Heart right ventricle (tissue), 16 donors: ENCODE measurements around the gene TNFAIP2. TPM values are rescaled to one million over a fixed set of nuclear protein-coding genes. Genes with fewer than 3 reads are reported as not detected.

Experiments used
- ATAC-seq, 8 donors: fragments of 200-7000 bp; cut with Tn5 transposase; one replicate each; pipeline ENCODE4 v1.9.1; 2020; ENCODE audit warnings: mild to moderate bottlenecking in 8 of 8, moderate library complexity in 8 of 8, moderate number of reproducible peaks in 1 of 8
- DNase-seq, 2 donors: peaks; one replicate each; pipeline ENCODE4 v3.0.0-alpha.2; 2020
- H3K27ac ChIP-seq, 10 donors: fragments of 200-600 bp; sonication (generic) in 2 of 10; one replicate each; pipeline versions ENCODE4 v1.5.0 to v1.8.0; 2020 to 2022; ENCODE audit warnings: mild to moderate bottlenecking in 3 of 10
- H3K27me3 ChIP-seq, 7 donors: fragments of 200-600 bp; one replicate each; pipeline ENCODE4 v1.8.0; 2021 to 2022; ENCODE audit warnings: mild to moderate bottlenecking in 2 of 7
- H3K36me3 ChIP-seq, 9 donors: fragments of 200-600 bp; sonication (generic) in 1 of 9; one replicate each; pipeline versions ENCODE4 v1.5.0 to v1.8.0; 2020 to 2022; ENCODE audit warnings: mild to moderate bottlenecking in 2 of 9
- H3K4me1 ChIP-seq, 9 donors: fragments of 200-600 bp; sonication (generic) in 1 of 9; one replicate each; pipeline versions ENCODE4 v1.5.0 to v1.8.0; 2020 to 2022; ENCODE audit warnings: mild to moderate bottlenecking in 4 of 9
- H3K4me3 ChIP-seq, 10 donors: fragments of 200-600 bp; sonication (generic) in 2 of 10; one replicate each; pipeline versions ENCODE4 v1.5.0 to v1.8.0; 2020 to 2022; ENCODE audit warnings: mild to moderate bottlenecking in 7 of 10, moderate library complexity in 2 of 10
- H3K9me3 ChIP-seq, 11 donors: fragments of 200-600 bp in 10 of 11; sonication (generic) in 2 of 11; one replicate each; pipeline versions ENCODE4 v1.5.0 to v1.8.0; 2013 to 2022; ENCODE audit warnings: mild to moderate bottlenecking in 2 of 11, control low read depth in 1 of 11, moderate library complexity in 1 of 11
- WGBS, 2 donors: extraction: QIAGEN DNeasy Blood & Tissue Kit; methylation state at CpG; one replicate each; pipeline ENCODE4 v1.1.7; 2013; ENCODE audit warnings: inconsistent platforms in 1 of 2; 5-methylcytosine and 5-hydroxymethylcytosine counted together
- intact Hi-C, 10 donors: fragments of 100-400 bp; cut with DNase I; formaldehyde crosslinking; loops; one replicate each; pipeline versions ENCODE4 v1.11.1 to v1.14.2; 2022
- polyA plus RNA-seq, 2 donors: library from polyadenylated mRNA; stranded (reverse); fragments of 200-250 nt; gene quantifications; one replicate each; pipeline ENCODE4 v1.2.3, GENCODE V29; 2013
- total RNA-seq, 10 donors: library from RNA; stranded (reverse); fragmentation: NEBNext Ultra II Directional in 3 of 10; extraction: Animal tissue kit (Norgen Biotek cat#: 25700) in 3 of 10; gene quantifications; one replicate each; pipeline versions ENCODE4 v1.2.1 to v1.2.4, GENCODE V29; 2021 to 2023
- TF ChIP-seq, protein P1 (sequence below), 9 donors: fragments of 200-600 bp; sonication (generic) in 2 of 9; IDR thresholded peaks; one replicate each; pipeline versions ENCODE4 v1.5.0 to v1.8.0; 2021 to 2022; ENCODE audit warnings: antibody characterized with exemption in 9 of 9, mild to moderate bottlenecking in 5 of 9, moderate library complexity in 1 of 9
- donor health status: Arrhythmogenic right ventricular cardiomyopathy.
- donor health status: ischemic (EF 13 %, LVEDD 7.1; RV severe dilation, severe dysfunction).
- donor health status: healthy with polysubstance abuse.
- donor health status: DM: no; HTN: yes; CAD: no.
- donor health status: DM: no; HTN: no; CAD: no.
- donor health status: ischemic (EF 25% LVEDD 6.9; RV normal size, moderate dysfunction).
- donor health status: ischemic (EF 25% LVEDD 5.7; RV mildly dilated, moderate dysfunction).
- donor health status: healthy.
- donor health status: DM: yes; HTN: yes; CAD: no.
- donor health status: Ischemic cardiomyopathy.
- donor health status: ischemic (EF 35%, LVEDD 5.7; RV mildly dilated, moderate dysfunction).
- donor health status: nonischemic (EF 11% LVEDD 7.7; RV severe dilation, severe dysfunction).
- donor health status: DM: yes; HTN: yes; CAD: no.
- donor health status: PGD.
- donor health status: ischemic (EF 29% LVEDD 5.4; RV normal size, mild dysfunction).
- donor health status: nonischemic (EF 23%, LVEDD 6.1; RV moderate dilation, normal function).

The TNFAIP2 gene
- total and polyA plus RNA-seq, 12 donors = 21.8 to 138 (median 42.0) TPM

DNA sequence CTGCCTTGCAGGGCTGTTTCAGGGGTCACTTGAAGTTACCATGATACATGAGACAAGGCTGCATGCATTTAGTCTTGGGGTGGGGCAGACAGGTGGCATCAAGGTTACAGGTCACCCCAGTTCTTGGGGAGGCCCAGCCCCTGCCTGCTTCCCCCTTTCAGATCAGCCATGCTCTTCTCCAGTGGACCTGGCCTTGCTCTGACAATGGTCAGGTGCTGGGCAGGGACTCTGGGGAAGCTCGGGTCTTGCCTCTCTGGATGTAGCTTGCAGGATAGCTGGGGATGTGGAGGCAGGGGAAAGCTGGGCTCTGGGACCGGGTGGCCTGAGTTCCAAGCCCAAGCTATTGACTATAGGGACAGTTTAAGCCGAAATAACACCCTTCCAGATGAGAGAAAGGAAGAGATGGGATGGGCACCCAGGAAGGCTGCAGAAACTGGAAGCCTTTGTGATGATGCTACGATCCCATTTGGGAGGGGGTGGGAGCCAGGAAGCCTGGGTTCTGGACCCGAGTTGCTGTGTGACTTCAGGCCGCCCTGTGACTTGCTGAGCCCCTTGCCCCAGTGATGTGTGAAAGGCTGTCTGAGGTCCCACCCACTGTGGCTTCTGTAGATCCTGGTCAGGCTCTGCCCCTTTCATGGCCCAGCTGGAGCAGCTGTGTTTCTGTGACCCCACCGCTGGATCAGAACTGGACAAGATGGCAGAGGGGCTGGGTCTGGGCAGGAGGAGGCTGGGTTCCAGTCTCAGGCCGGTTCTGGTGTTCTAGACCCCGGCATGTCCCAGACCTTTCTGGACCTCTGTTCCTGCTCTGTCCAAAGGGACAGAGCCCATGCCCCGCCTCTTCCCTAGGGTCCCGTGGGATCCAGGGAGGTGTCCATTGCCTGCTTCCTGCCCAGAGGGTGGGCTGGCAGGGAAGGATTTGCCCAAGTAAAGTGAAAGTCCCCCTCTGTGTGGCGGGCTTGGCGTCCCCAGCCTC is 2.1 kb downstream of the TNFAIP2 start:
- WGBS, 2 donors = 82 to 86% methylated on average over 13 of the region's 13 CpGs
- intact Hi-C loops = no loop called here
- Histone ChIP-seq H3K27me3 (peaks cover 0 to 6% (median 0%) of the 10 kb centered on the region in 7 donors), H3K4me1 (peaks cover 37 to 92% (median 77%) of the 10 kb centered on the region in 9 donors), H3K4me3 (peak overlapping the region in 7 of 10 donors; percentile 65 to 98 (median 89)), H3K36me3 (peaks cover 0 to 43% (median 0%) of the 10 kb centered on the region in 9 donors), H3K27ac (peak overlapping the region in 3 of 10 donors; percentile 26 to 99 (median 98)), H3K9me3 (no peaks in the 10 kb centered on the region)
- DNase-seq = no peak
- no peak for ATAC-seq
- TF ChIP-seq, protein P1, sequence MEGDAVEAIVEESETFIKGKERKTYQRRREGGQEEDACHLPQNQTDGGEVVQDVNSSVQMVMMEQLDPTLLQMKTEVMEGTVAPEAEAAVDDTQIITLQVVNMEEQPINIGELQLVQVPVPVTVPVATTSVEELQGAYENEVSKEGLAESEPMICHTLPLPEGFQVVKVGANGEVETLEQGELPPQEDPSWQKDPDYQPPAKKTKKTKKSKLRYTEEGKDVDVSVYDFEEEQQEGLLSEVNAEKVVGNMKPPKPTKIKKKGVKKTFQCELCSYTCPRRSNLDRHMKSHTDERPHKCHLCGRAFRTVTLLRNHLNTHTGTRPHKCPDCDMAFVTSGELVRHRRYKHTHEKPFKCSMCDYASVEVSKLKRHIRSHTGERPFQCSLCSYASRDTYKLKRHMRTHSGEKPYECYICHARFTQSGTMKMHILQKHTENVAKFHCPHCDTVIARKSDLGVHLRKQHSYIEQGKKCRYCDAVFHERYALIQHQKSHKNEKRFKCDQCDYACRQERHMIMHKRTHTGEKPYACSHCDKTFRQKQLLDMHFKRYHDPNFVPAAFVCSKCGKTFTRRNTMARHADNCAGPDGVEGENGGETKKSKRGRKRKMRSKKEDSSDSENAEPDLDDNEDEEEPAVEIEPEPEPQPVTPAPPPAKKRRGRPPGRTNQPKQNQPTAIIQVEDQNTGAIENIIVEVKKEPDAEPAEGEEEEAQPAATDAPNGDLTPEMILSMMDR (IDR thresholded peaks at IDR 0.05) = no peak

GRCh38 chr14:103126088-103126872 is 3.0 kb downstream of the TNFAIP2 start:
- Histone ChIP-seq H3K9me3 (no peaks in the 10 kb centered on the region), H3K27ac (peak overlapping the region in 3 of 10 donors; percentile 17 to 63 (median 28)), H3K27me3 (peaks cover 0 to 6% (median 0%) of the 10 kb centered on the region in 7 donors), H3K4me1 (peaks cover 41 to 92% (median 69%) of the 10 kb centered on the region in 9 donors), H3K36me3 (peaks cover 0 to 52% (median 4%) of the 10 kb centered on the region in 9 donors), H3K4me3 (peak overlapping the region in 9 of 10 donors; percentile 10 to 95 (median 26))
- DNase-seq (no peak), ATAC-seq (no peak)
- TF ChIP-seq, protein P1 (IDR thresholded peaks at IDR 0.05) = no peak
- intact Hi-C loops = no loop called here
- WGBS, 2 donors = 65 to 75% methylated on average over 22 of the region's 22 CpGs

DNA sequence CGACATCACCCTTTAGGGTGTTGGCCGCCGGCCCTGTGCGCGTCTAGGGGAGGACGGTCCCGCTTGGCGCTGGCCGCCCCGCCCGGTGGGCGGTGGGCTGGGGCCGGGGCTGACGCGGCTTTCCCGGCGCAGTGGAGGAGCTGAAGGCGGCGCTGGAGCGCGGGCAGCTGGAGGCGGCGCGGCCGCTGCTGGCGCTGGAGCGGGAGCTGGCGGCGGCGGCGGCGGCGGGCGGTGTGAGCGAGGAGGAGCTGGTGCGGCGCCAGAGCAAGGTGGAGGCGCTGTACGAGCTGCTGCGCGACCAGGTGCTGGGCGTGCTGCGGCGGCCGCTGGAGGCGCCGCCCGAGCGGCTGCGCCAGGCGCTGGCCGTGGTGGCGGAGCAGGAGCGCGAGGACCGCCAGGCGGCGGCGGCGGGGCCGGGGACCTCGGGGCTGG is 3.6 kb downstream of the TNFAIP2 start:
- intact Hi-C loops = no loop called here
- WGBS, 2 donors = 13 to 42% methylated on average over 52 to 62 of the region's 62 CpGs
- peak in 2 of 8 donors; percentile 3 to 4 for ATAC-seq

More for the DNA sequence above, 3.6 kb downstream of the TNFAIP2 start:
- TF ChIP-seq, protein P1 (IDR thresholded peaks at IDR 0.05) = peak in 4 of 9 donors; percentile 8 to 51 (median 25)
- Histone ChIP-seq H3K36me3 (peaks cover 0 to 58% (median 7%) of the 10 kb centered on the region in 9 donors), H3K27ac (peak overlapping the region in 3 of 10 donors; percentile 17 to 63 (median 28)), H3K9me3 (no peaks in the 10 kb centered on the region), H3K4me3 (peak overlapping the region in 9 of 10 donors; percentile 10 to 95 (median 26)), H3K4me1 (peaks cover 40 to 90% (median 65%) of the 10 kb centered on the region in 9 donors), H3K27me3 (peaks cover 0 to 6% (median 0%) of the 10 kb centered on the region in 7 donors)
- DNase-seq = peak in 1 of 2 donors; percentile 62
